Stomach (tissue), 9 donors: ENCODE data around the gene INPP4B. TPM values are rescaled to one million over a fixed set of nuclear protein-coding genes. Genes with fewer than 3 reads are reported as not detected.

Experiments used
- DNase-seq, 2 donors: peaks; one replicate each; pipeline versions ENCODE4 v3.0.0 to v3.0.0-alpha.2; 2013 to 2019
- H3K27ac ChIP-seq, 5 donors: fragments of 200-600 bp in 4 of 5; sonication (generic) in 4 of 5; one replicate each; pipeline ENCODE4 v1.5.1; 2013 to 2019; ENCODE audit warnings: mild to moderate bottlenecking in 1 of 5, moderate library complexity in 1 of 5
- H3K27me3 ChIP-seq, 3 donors: fragments of 200-600 bp; sonication (generic); one replicate each; pipeline ENCODE4 v1.5.1; 2017 to 2019; ENCODE audit warnings: mixed run types in 1 of 3
- H3K36me3 ChIP-seq, 4 donors: fragments of 200-600 bp; sonication (generic); 1 replicate in 3 of 4; 2 replicates in 1 of 4; pipeline ENCODE4 v1.5.1; 2016 to 2019
- H3K4me1 ChIP-seq, 4 donors: fragments of 200-600 bp; sonication (generic); one replicate each; pipeline ENCODE4 v1.5.1; 2016 to 2019
- H3K4me3 ChIP-seq, 4 donors: fragments of 200-600 bp; sonication (generic) in 3 of 4; one replicate each; pipeline ENCODE4 v1.5.1; 2016 to 2019; ENCODE audit warnings: mild to moderate bottlenecking in 1 of 4
- H3K9me3 ChIP-seq, 4 donors: fragments of 200-600 bp; sonication (generic); one replicate each; pipeline ENCODE4 v1.5.1; 2016 to 2019
- EP300 ChIP-seq: sonication (generic); formaldehyde crosslinking; IDR thresholded peaks from one replicate; pipeline ENCODE4 v1.6.1; 2017; ENCODE audit warnings: antibody characterized with exemption
- POLR2A ChIP-seq, 4 donors: fragments of 450-650 bp; IDR thresholded peaks; one replicate each; pipeline ENCODE4 v1.6.1; 2016; ENCODE audit warnings: antibody characterized with exemption in 4 of 4, control low read depth in 2 of 4, mild to moderate bottlenecking in 1 of 4, moderate library complexity in 1 of 4
- POLR2AphosphoS5 ChIP-seq, 3 donors: sonication (generic); formaldehyde crosslinking; IDR thresholded peaks; one replicate each; pipeline ENCODE4 v1.6.1; 2016; ENCODE audit warnings: antibody characterized with exemption in 3 of 3
- WGBS, 5 donors: extraction: QIAGEN DNeasy Blood & Tissue Kit in 3 of 5; methylation state at CpG; one replicate each; pipeline versions ENCODE4 v1.1.5 to v1.1.7; 2013 to 2018; 5-methylcytosine and 5-hydroxymethylcytosine counted together
- intact Hi-C: fragments of 100-400 bp; cut with DNase I; formaldehyde crosslinking; loops from one replicate; pipeline ENCODE4 v1.15.1; 2023; ENCODE audit warnings: low total_unique reads
- polyA plus RNA-seq, 3 donors: library from polyadenylated mRNA; stranded (reverse); fragments of 200-250 nt; gene quantifications; one replicate each; pipeline ENCODE4 v1.2.3, GENCODE V29; 2013
- total RNA-seq, 5 donors: library from RNA; depleted of rRNA; stranded (reverse); fragments of >200 nt; gene quantifications; one replicate each; pipeline versions ENCODE4 v1.1.0 to v1.2.3, GENCODE V29; 2014 to 2016
- TF ChIP-seq, protein P1 (sequence below), 7 experiments: fragments of 450-650 bp in 4 of 7; fragments of 200-600 bp in 3 of 7; sonication (generic) in 3 of 7; IDR thresholded peaks; one replicate each; pipeline ENCODE4 v1.5.1; 2016 to 2019; ENCODE audit warnings: antibody characterized with exemption in 7 of 7, control low read depth in 2 of 7, mild to moderate bottlenecking in 1 of 7
- donor health status: healthy with polysubstance abuse.
- donor health status: Bipolar disorder and iron deficiency.
- donor health status: healthy.

The INPP4B gene
- total and polyA plus RNA-seq, 8 donors, result 1.4 to 96.9 (median 11.7) TPM

DNA sequence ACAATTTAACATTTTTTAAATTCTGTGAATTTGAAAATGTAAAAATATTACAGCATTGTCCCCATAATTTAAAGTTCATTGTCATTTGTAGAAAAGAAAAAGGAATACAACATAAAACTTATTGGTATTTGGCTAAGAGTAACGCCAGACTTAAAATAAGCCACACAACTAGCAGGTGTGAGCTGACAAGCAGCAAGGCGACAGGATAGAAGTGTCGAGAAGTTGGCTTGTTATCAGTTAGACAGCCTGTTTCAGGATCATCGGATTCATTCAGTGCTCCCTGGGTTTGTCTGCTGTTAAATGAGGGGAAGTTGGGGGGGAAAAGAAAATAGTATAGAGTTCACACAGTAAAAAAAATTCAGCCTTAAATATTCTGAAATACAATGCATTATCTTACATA, 816.1 kb downstream of the INPP4B start:
- 83 to 93% (median 89%) methylated on average over 4 of the region's 4 CpGs for WGBS, 5 donors
- Histone ChIP-seq H3K4me3 (no peak overlapping the region), H3K27me3 (no peaks in the 10 kb centered on the region), H3K9me3 (no peaks in the 10 kb centered on the region), H3K27ac (no peak overlapping the region), H3K4me1 (no peaks in the 10 kb centered on the region), H3K36me3 (no peaks in the 10 kb centered on the region)
- intact Hi-C loops, result no loop called here
- no peak for DNase-seq
- no peak for TF ChIP-seq POLR2A (IDR thresholded peaks at IDR 0.05)

DNA sequence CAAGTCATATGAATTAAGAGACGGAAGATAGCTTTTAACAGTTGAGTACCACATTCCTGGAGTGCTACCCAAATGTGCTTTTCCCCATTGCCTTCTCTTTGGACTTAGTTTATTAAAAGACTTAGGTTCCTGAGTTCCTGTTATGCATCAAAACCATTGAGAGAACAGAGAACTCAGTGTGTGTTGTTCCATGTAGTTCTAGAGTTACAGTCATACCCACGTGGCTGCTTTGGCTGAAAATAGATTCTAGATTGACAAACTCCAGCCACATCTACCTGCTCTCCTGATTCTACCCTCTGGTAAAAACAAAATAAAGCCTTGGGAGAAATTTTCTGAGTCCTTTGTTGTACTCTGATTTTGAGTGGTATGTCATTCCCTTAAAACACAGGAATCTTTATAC, 824.3 kb downstream of the INPP4B start:
- Histone ChIP-seq H3K9me3 (no peaks in the 10 kb centered on the region), H3K27me3 (no peaks in the 10 kb centered on the region), H3K27ac (peak overlapping the region in 1 of 5 donors; percentile 3), H3K36me3 (no peaks in the 10 kb centered on the region), H3K4me3 (no peak overlapping the region), H3K4me1 (peaks cover 0 to 4% (median 0%) of the 10 kb centered on the region in 4 donors)
- no peak for DNase-seq
- intact Hi-C loops, result no loop called here
- 60 to 72% (median 66%) methylated on average over 2 of the region's 2 CpGs for WGBS, 5 donors
- TF ChIP-seq POLR2A (IDR thresholded peaks at IDR 0.05), result no peak
- TF ChIP-seq POLR2AphosphoS5 (IDR thresholded peaks at IDR 0.05), result no peak
- TF ChIP-seq, protein P1, sequence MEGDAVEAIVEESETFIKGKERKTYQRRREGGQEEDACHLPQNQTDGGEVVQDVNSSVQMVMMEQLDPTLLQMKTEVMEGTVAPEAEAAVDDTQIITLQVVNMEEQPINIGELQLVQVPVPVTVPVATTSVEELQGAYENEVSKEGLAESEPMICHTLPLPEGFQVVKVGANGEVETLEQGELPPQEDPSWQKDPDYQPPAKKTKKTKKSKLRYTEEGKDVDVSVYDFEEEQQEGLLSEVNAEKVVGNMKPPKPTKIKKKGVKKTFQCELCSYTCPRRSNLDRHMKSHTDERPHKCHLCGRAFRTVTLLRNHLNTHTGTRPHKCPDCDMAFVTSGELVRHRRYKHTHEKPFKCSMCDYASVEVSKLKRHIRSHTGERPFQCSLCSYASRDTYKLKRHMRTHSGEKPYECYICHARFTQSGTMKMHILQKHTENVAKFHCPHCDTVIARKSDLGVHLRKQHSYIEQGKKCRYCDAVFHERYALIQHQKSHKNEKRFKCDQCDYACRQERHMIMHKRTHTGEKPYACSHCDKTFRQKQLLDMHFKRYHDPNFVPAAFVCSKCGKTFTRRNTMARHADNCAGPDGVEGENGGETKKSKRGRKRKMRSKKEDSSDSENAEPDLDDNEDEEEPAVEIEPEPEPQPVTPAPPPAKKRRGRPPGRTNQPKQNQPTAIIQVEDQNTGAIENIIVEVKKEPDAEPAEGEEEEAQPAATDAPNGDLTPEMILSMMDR (IDR thresholded peaks at IDR 0.05), result no peak
- no peak for TF ChIP-seq EP300

- Histone ChIP-seq H3K27ac (no peak overlapping the region), H3K36me3 (no peaks in the 10 kb centered on the region), H3K4me1 (peaks cover 0 to 4% (median 0%) of the 10 kb centered on the region in 4 donors), H3K4me3 (no peak overlapping the region), H3K9me3 (no peaks in the 10 kb centered on the region), H3K27me3 (no peaks in the 10 kb centered on the region)
- TF ChIP-seq EP300, result no peak
- TF ChIP-seq, protein P1 (IDR thresholded peaks at IDR 0.05), result no peak
- TF ChIP-seq POLR2A (IDR thresholded peaks at IDR 0.05), result no peak
- WGBS, 5 donors, result 93 to 100% (median 100%) methylated on average over 1 of the region's 1 CpG
- intact Hi-C loops, result no loop called here
- no peak for DNase-seq
These were observed 824.9 kb downstream of the INPP4B start for GRCh38 chr4:142021181-142021580.

DNA sequence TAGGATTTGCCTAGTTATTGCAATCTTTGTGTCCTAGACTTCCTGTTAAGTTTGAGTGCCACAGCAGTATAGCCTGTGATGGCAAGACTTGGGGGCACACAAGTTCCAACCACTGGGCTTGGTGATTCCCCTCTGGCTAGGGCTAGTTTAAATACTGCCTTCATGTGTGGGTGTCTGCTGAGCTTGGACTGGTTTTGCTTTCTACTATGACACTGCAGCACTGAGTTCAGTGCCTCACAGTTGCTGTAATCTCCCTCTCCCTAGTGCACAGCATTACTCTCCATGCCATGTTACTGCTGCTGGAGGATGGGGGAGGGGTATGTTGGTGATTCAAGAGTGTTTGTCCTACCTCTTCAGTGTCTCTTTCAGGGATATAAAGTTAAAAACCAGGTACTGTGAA, 830.1 kb downstream of the INPP4B start:
- Histone ChIP-seq H3K4me1 (no peaks in the 10 kb centered on the region), H3K36me3 (no peaks in the 10 kb centered on the region), H3K9me3 (peaks cover 0 to 4% (median 0%) of the 10 kb centered on the region in 4 donors), H3K27me3 (no peaks in the 10 kb centered on the region), H3K27ac (no peak overlapping the region), H3K4me3 (no peak overlapping the region)
- TF ChIP-seq, protein P1 (IDR thresholded peaks at IDR 0.05), result no peak
- TF ChIP-seq POLR2AphosphoS5 (IDR thresholded peaks at IDR 0.05) (no peak), POLR2A (IDR thresholded peaks at IDR 0.05) (no peak), EP300 (no peak)
- intact Hi-C loops, result no loop called here
- no peak for DNase-seq

DNA sequence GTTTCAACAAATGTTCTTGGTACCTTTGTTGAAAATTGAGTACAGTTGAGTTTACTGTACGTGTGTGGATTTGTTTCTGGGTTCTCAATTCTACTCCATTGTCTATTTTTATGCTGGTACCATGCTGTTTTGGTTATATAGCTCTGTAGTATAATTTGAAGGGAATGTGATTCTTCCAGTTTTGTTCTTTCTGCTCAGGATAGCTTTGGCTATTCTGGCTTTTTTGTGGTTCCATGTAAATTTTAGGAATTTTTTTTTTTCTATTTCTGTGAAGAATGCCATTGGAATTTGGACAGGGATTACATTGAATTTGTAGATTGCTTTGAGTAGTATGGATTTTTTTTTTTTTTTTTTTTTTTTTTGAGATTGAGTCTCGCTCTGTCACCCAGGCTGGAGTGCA, 836.4 kb downstream of the INPP4B start:
- TF ChIP-seq POLR2AphosphoS5 (IDR thresholded peaks at IDR 0.05) (no peak), EP300 (no peak), POLR2A (IDR thresholded peaks at IDR 0.05) (no peak)
- TF ChIP-seq, protein P1 (IDR thresholded peaks at IDR 0.05), result no peak
- 78 to 98% (median 84%) methylated on average over 2 of the region's 2 CpGs for WGBS, 5 donors
- intact Hi-C loops, result no loop called here

More for the DNA sequence above, 836.4 kb downstream of the INPP4B start:
- Histone ChIP-seq H3K27ac (no peak overlapping the region), H3K36me3 (no peaks in the 10 kb centered on the region), H3K27me3 (no peaks in the 10 kb centered on the region), H3K4me3 (no peak overlapping the region), H3K4me1 (no peaks in the 10 kb centered on the region), H3K9me3 (peaks cover 0 to 17% (median 5%) of the 10 kb centered on the region in 4 donors)
- no peak for DNase-seq
